Neuronal stem cell (in vitro differentiated cells): ENCODE results near the gene CTNNA1.

Experiments
- DNase-seq: peaks from one replicate; pipeline ENCODE4 v3.0.0-alpha.2; 2013; ENCODE audit warnings: low spot score
- H2AFZ ChIP-seq: one replicate; pipeline ENCODE4 v1.6.1; 2013; ENCODE audit warnings: mild to moderate bottlenecking, low read length, inconsistent platforms
- H2AK5ac ChIP-seq: 2 replicates; pipeline ENCODE4 v1.6.1; 2013; ENCODE audit warnings: low read depth, mild to moderate bottlenecking, inconsistent platforms, low read length, moderate library complexity, mixed read lengths
- H2BK120ac ChIP-seq: 2 replicates; pipeline ENCODE4 v1.6.1; 2013; ENCODE audit warnings: low read depth, mild to moderate bottlenecking, inconsistent platforms, low read length, moderate library complexity, mixed read lengths
- H2BK12ac ChIP-seq: one replicate; pipeline ENCODE4 v1.6.1; 2013; ENCODE audit warnings: low read length, inconsistent platforms
- H2BK15ac ChIP-seq: 2 replicates; pipeline ENCODE4 v1.6.1; 2013; ENCODE audit warnings: mild to moderate bottlenecking, low read length, inconsistent platforms, mixed read lengths
- H2BK5ac ChIP-seq: one replicate; pipeline ENCODE4 v1.6.1; 2013; ENCODE audit warnings: inconsistent platforms, mild to moderate bottlenecking, low read length, moderate library complexity
- H3K14ac ChIP-seq: one replicate; pipeline ENCODE4 v1.6.1; 2013; ENCODE audit warnings: low read length, inconsistent platforms
- H3K18ac ChIP-seq: 2 replicates; pipeline ENCODE4 v1.6.1; 2013; ENCODE audit warnings: low read length, inconsistent platforms
- H3K23ac ChIP-seq: 2 replicates; pipeline ENCODE4 v1.6.1; 2013; ENCODE audit warnings: low read depth, mild to moderate bottlenecking, mixed read lengths, low read length, inconsistent platforms; ENCODE audit not compliant: poor library complexity
- H3K27ac ChIP-seq: replicated peaks from 3 replicates; pipeline ENCODE4 v1.5.1; 2013; ENCODE audit warnings: low read length, inconsistent platforms
- H3K27me3 ChIP-seq, 3 experiments: 2 replicates each; pipeline ENCODE4 v1.6.1; 2013; ENCODE audit warnings: low read length in 3 of 3, mild to moderate bottlenecking in 2 of 3, inconsistent platforms in 1 of 3, low read depth in 1 of 3, mixed read lengths in 1 of 3, moderate library complexity in 1 of 3; ENCODE audit not compliant: control insufficient read depth in 3 of 3, insufficient read depth in 3 of 3
- H3K36me3 ChIP-seq, 2 donors: replicated peaks in 1 of 2; 2 replicates each; pipeline ENCODE4 v1.6.1; 2013; ENCODE audit warnings: low read length in 2 of 2; ENCODE audit not compliant: control insufficient read depth in 2 of 2, insufficient read depth in 2 of 2
- H3K4ac ChIP-seq: 2 replicates; pipeline ENCODE4 v1.6.1; 2013; ENCODE audit warnings: inconsistent platforms, mild to moderate bottlenecking, low read length, moderate library complexity
- H3K4me1 ChIP-seq, 2 donors: 1 replicate in 1 of 2; 2 replicates in 1 of 2; pipeline ENCODE4 v1.6.1; 2013; ENCODE audit warnings: low read length in 2 of 2, low read depth in 1 of 2; ENCODE audit not compliant: control insufficient read depth in 2 of 2, insufficient read depth in 1 of 2
- H3K4me2 ChIP-seq: one replicate; pipeline ENCODE4 v1.6.1; 2013; ENCODE audit warnings: mild to moderate bottlenecking, low read length, inconsistent platforms; ENCODE audit not compliant: insufficient read depth, poor library complexity, severe bottlenecking
- H3K4me3 ChIP-seq, 2 donors: 2 replicates each; pipeline ENCODE4 v1.5.1; 2013; ENCODE audit warnings: low read length in 2 of 2, mild to moderate bottlenecking in 2 of 2, inconsistent platforms in 1 of 2, moderate library complexity in 1 of 2
- H3K79me1 ChIP-seq: one replicate; pipeline ENCODE4 v1.6.1; 2013; ENCODE audit warnings: low read depth, mild to moderate bottlenecking, inconsistent platforms, low read length, moderate library complexity
- H3K9ac ChIP-seq: one replicate; pipeline ENCODE4 v1.6.1; 2013; ENCODE audit warnings: mild to moderate bottlenecking, low read depth, low read length, inconsistent platforms; ENCODE audit not compliant: poor library complexity
- H3K9me3 ChIP-seq, 2 donors: replicated peaks in 1 of 2; 2 replicates each; pipeline versions ENCODE3 to v1.6.1; 2013; ENCODE audit warnings: low read length in 2 of 2, mild to moderate bottlenecking in 2 of 2, inconsistent platforms in 1 of 2, low read depth in 1 of 2, mixed read lengths in 1 of 2, moderate library complexity in 1 of 2; ENCODE audit not compliant: control insufficient read depth in 2 of 2, insufficient read depth in 1 of 2
- H4K8ac ChIP-seq: one replicate; pipeline ENCODE4 v1.6.1; 2013; ENCODE audit warnings: low read depth, mild to moderate bottlenecking, inconsistent platforms, low read length, moderate library complexity
- H4K91ac ChIP-seq: one replicate; pipeline ENCODE4 v1.6.1; 2013; ENCODE audit warnings: low read length, low read depth, mild to moderate bottlenecking, inconsistent platforms; ENCODE audit not compliant: poor library complexity
- WGBS, 2 donors: extraction: QIAGEN DNeasy Blood & Tissue Kit; methylation state at CpG; one replicate each; pipeline ENCODE4 v1.1.7; 2013; ENCODE audit warnings: missing lambda C conversion rate in 2 of 2, mixed read lengths in 1 of 2; ENCODE audit not compliant: insufficient read length in 2 of 2, insufficient replicate concordance in 1 of 2; ENCODE audit errors: extremely low coverage in 2 of 2; 5-methylcytosine and 5-hydroxymethylcytosine counted together

CTNNA1 gene

DNA sequence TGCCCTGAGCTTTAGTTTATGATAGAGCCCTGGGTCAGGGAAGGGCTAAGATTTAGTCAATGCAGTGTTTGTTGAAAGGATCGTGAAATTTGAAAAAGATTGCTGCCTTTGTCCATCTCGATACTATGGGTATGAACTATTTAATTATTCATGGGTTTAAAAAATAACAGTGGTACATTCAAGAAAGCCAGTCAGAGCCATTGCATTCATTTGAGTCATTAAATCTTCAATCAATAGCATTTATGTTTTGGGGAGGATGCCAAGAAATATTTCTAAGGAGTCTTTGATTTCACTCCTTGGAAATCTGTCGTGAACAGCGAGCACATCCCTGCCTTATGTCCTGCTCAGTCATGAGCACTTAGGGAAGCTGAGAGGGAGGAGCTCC lies 176.3 kb downstream of the CTNNA1 start:
- Histone ChIP-seq H2BK5ac (no peak overlapping the region), H2AK5ac (no peak overlapping the region), H3K18ac (no peak overlapping the region), H2BK120ac (no peak overlapping the region), H3K27ac (no peak overlapping the region), H2AFZ (no peak overlapping the region), H2BK15ac (no peak overlapping the region), H3K4me1 (no peaks in the 10 kb centered on the region), H4K91ac (no peak overlapping the region), H3K4ac (no peak overlapping the region), H3K9me3 (no peaks in the 10 kb centered on the region), H4K8ac (no peak overlapping the region), H2BK12ac (no peak overlapping the region), H3K23ac (no peak overlapping the region), H3K9ac (no peak overlapping the region), H3K4me3 (no peak overlapping the region), H3K14ac (no peak overlapping the region), H3K4me2 (no peak overlapping the region), H3K79me1 (no peaks in the 10 kb centered on the region), H3K36me3 (peaks cover 58 to 100% of the 10 kb centered on the region in 2 donors), H3K27me3 (peaks cover 0 to under 1% (median 0%) of the 10 kb centered on the region in 3 experiments)
- DNase-seq = no peak
- WGBS, 2 donors = no CpG with 5 or more reads among the region's 4 CpGs

DNA sequence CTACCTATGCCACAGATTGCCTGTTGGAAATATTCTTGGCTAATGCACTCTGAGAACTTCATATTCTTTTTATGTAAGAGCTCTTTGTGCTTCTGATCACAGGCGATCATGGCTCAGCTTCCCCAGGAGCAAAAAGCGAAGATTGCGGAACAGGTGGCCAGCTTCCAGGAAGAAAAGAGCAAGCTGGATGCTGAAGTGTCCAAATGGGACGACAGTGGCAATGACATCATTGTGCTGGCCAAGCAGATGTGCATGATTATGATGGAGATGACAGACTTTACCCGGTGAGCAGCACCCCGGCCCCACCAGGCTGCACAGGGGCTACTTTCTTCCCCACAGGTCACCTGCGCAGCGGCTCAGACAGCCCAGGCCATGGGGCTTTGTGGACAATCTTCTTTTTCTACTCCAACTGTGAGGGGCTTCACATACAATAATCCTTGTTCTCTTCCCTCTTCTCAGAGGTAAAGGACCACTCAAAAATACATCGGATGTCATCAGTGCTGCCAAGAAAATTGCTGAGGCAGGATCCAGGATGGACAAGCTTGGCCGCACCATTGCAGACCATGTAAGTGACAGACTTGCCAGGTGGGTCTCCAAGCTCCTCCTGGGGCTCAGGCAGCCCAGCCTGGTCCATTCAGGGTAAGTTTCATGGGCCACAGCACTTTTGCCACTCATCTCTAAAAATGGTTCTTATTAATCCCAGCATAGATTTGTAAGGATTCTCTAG lies 177.3 kb downstream of the CTNNA1 start:
- Histone ChIP-seq H3K4me2 (no peak overlapping the region), H2BK15ac (no peak overlapping the region), H2AFZ (no peak overlapping the region), H3K18ac (no peak overlapping the region), H2BK5ac (no peak overlapping the region), H3K23ac (no peak overlapping the region), H3K36me3 (peaks cover 60 to 100% of the 10 kb centered on the region in 2 donors), H2AK5ac (no peak overlapping the region), H2BK12ac (no peak overlapping the region), H3K9me3 (no peaks in the 10 kb centered on the region), H3K4ac (no peak overlapping the region), H4K91ac (no peak overlapping the region), H3K27me3 (no peaks in the 10 kb centered on the region), H3K14ac (no peak overlapping the region), H3K4me3 (no peak overlapping the region), H3K9ac (no peak overlapping the region), H4K8ac (no peak overlapping the region), H2BK120ac (no peak overlapping the region), H3K27ac (no peak overlapping the region), H3K4me1 (peaks cover 0 to 2% of the 10 kb centered on the region in 2 donors), H3K79me1 (no peaks in the 10 kb centered on the region)
- DNase-seq = no peak
- no CpG with 5 or more reads among the region's 10 CpGs for WGBS, 2 donors

DNA sequence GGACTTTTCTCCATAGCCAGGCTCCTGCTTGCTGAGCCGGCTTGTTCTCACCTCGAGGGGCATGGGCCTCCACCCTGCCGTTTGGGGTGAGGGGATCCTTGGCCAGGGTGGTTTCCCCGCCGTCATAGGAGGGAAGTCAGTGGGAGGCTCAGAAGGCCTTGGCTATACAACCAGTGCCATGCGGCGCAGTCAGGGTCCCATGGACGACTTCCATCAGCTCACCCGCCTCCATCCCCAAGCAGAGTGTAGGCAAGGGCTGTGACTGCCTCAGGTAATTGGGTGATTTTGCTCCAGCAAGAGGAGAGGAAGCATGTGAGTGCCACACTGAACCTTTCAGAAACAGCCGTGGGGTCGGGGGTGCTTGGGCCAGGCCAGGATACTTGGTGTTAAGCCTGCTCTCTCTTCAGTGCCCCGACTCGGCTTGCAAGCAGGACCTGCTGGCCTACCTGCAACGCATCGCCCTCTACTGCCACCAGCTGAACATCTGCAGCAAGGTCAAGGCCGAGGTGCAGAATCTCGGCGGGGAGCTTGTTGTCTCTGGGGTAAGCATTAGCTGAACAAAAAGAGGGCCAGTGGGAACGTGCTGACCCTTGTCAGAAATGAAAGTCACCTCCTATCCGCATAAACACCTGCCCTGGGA lies 179.1 kb downstream of the CTNNA1 start:
- no peak overlapping the region for H4K91ac ChIP-seq

DNA sequence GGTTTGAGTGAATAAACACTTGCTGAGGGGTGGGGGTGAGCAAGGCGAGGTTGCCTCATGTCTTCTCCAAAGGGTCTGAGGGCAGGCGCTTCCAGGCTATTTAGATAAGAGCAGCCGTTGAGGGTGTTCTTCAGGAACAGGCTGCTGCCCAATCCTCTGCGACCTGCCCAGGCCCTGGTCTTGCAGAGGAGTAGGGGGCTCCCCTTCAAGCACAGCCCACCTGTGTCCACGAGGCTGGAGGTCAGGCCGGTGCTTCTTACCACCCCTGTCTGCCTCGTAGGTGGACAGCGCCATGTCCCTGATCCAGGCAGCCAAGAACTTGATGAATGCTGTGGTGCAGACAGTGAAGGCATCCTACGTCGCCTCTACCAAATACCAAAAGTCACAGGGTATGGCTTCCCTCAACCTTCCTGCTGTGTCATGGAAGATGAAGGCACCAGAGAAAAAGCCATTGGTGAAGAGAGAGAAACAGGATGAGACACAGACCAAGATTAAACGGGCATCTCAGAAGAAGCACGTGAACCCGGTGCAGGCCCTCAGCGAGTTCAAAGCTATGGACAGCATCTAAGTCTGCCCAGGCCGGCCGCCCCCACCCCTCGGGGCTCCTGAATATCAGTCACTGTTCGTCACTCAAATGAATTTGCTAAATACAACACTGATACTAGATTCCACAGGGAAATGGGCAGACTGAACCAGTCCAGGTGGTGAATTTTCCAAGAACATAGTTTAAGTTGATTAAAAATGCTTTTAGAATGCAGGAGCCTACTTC lies 180.5 kb downstream of the CTNNA1 start:
- no peak overlapping the region for H4K91ac ChIP-seq
- no peak overlapping the region for H3K14ac ChIP-seq
- no peak overlapping the region for H2BK120ac ChIP-seq
- H3K23ac ChIP-seq = no peak overlapping the region
- H2BK5ac ChIP-seq = no peak overlapping the region
- H3K27ac ChIP-seq = no peak overlapping the region
- no peak overlapping the region for H3K4me3 ChIP-seq
- H3K79me1 ChIP-seq = no peaks in the 10 kb centered on the region
- no peak overlapping the region for H2BK12ac ChIP-seq
- DNase-seq = no peak
- no peak overlapping the region for H3K18ac ChIP-seq
- H3K4me1 ChIP-seq = peaks cover 0 to 5% of the 10 kb centered on the region in 2 donors
- peaks cover 55 to 89% of the 10 kb centered on the region in 2 donors for H3K36me3 ChIP-seq
- no peak overlapping the region for H2AK5ac ChIP-seq
- no peaks in the 10 kb centered on the region for H3K27me3 ChIP-seq
- no peaks in the 10 kb centered on the region for H3K9me3 ChIP-seq
- no peak overlapping the region for H2AFZ ChIP-seq
- no CpG with 5 or more reads among the region's 18 CpGs for whole genome bisulfite sequencing, 2 donors
- H3K9ac ChIP-seq = no peak overlapping the region
- H3K4ac ChIP-seq = no peak overlapping the region
- H4K8ac ChIP-seq = no peak overlapping the region
- no peak overlapping the region for H3K4me2 ChIP-seq
- H2BK15ac ChIP-seq = no peak overlapping the region

More for the DNA sequence above, 179.1 kb downstream of the CTNNA1 start:
- Histone ChIP-seq H2BK120ac (no peak overlapping the region), H2BK12ac (no peak overlapping the region), H3K79me1 (no peaks in the 10 kb centered on the region), H3K4me1 (peaks cover 0 to 2% of the 10 kb centered on the region in 2 donors), H3K18ac (no peak overlapping the region), H3K23ac (peak overlapping the region; percentile 56), H3K9me3 (no peaks in the 10 kb centered on the region), H2AFZ (no peak overlapping the region), H3K4me3 (peak overlapping the region in 1 of 2 donors; percentile 40), H2BK15ac (no peak overlapping the region), H3K36me3 (peaks cover 59 to 94% of the 10 kb centered on the region in 2 donors), H3K4ac (no peak overlapping the region), H3K27me3 (no peaks in the 10 kb centered on the region), H3K9ac (no peak overlapping the region), H4K8ac (no peak overlapping the region), H3K27ac (no peak overlapping the region), H2BK5ac (no peak overlapping the region), H2AK5ac (no peak overlapping the region), H3K14ac (no peak overlapping the region), H3K4me2 (no peak overlapping the region)
- no CpG with 5 or more reads among the region's 20 CpGs for WGBS, 2 donors
- DNase-seq = no peak
